Globus pallidus (tissue), 1 donor: ENCODE results near the gene KCNC3.

ENCODE experiments used
- DNase-seq: peaks from one replicate; pipeline ENCODE4 v3.0.0-alpha.2; 2015; ENCODE audit warnings: low spot score

The KCNC3 gene

GRCh38 chr19:50276370-50277063, 52.7 kb downstream of the KCNC3 start:
- DNase-seq: no peak

GRCh38 chr19:50275577-50276368, 53.4 kb downstream of the KCNC3 start:
- DNase-seq: no peak

GRCh38 chr19:50273821-50274220, 55.4 kb downstream of the KCNC3 start:
- no peak for DNase-seq

GRCh38 chr19:50272263-50272897, 56.8 kb downstream of the KCNC3 start:
- no peak for DNase-seq

GRCh38 chr19:50269653-50270052, 59.5 kb downstream of the KCNC3 start:
- DNase-seq: no peak

GRCh38 chr19:50268501-50268900, 60.7 kb downstream of the KCNC3 start:
- no peak for DNase-seq

- DNase-seq: no peak
Measured at GRCh38 chr19:50268041-50268440, 61.1 kb downstream of the KCNC3 start.

GRCh38 chr19:50266896-50267295, 62.3 kb downstream of the KCNC3 start:
- no peak for DNase-seq

GRCh38 chr19:50266041-50266440, 63.1 kb downstream of the KCNC3 start:
- DNase-seq: no peak

- DNase-seq: no peak
Measured at GRCh38 chr19:50264483-50265186, 64.5 kb downstream of the KCNC3 start.

GRCh38 chr19:50263176-50263575, 66.0 kb downstream of the KCNC3 start:
- no peak for DNase-seq
